ENCODE measurements around the gene OSBPL2. TPM values are rescaled to one million over a fixed set of nuclear protein-coding genes. Genes with fewer than 3 reads are reported as not detected.

The OSBPL2 gene
- total RNA-seq, 2 experiments from 2014 or later = 17.2 to 40.0 TPM

DNA sequence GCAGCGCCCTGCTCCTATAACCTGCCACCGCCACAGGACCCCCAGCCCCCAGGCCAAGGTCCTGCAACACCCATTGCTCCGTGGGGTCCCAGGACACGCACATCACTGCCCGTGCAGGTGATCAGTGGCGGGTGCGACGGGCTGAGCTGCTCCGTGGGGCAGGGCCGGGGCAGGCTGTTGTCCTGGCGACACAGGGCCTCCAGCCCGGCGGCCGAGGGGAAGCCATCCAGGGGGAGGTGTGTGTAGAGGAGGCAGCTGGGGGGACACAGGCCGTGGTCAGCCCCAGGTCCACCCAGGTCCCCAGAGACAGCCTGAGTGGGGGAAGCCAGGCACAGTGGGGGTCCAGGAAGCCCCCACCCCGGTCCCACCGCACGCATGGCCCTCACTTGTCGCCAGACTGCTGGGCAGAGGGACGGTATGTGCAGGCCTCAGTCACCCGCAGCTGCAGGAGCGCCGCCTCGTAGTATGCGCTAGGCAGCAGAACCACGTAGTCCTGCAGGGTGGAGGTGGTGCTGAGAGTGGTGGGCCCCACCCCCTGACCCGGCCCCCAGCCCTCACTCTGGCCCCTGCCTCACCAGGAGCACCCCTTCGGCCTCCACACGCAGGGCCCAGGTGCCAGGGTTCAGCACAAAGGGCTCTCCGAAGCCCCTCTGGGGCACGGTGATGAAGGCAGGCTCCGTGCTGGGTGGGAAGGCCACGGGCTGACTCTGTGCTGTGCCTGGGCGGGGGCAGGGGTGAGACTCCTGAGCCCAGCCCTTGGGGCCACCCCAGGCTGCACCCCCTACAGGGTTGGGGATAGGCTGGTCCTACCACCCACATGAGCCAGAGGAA, 94.9 kb downstream of the OSBPL2 start:
- H2AFZ ChIP-seq (ENCODE audit: low read length) = no peak overlapping the region
- no peak overlapping the region for H3K4me3 ChIP-seq (ENCODE audit: low read depth, low read length, poor library complexity, severe bottlenecking)
- ChIA-PET POLR2A (no interaction called here), CTCF (ENCODE audit: unreplicated experiment) (no interaction called here)
- intact Hi-C loops (cut with micrococcal nuclease; ENCODE audit: unreplicated experiment) = no loop called here
- no peaks in the 10 kb centered on the region for H3K9me2 ChIP-seq (ENCODE audit: insufficient read depth, low read length)
- H4K20me1 ChIP-seq (ENCODE audit: insufficient read depth, low read length) = no peaks in the 10 kb centered on the region
- peaks cover 28% of the 10 kb centered on the region for H3K4me1 ChIP-seq (ENCODE audit: insufficient read depth, low read length, poor library complexity, severe bottlenecking)
- no peaks in the 10 kb centered on the region for H3K9me3 ChIP-seq (ENCODE audit: low read length)
- TF ChIP-seq, protein P1, sequence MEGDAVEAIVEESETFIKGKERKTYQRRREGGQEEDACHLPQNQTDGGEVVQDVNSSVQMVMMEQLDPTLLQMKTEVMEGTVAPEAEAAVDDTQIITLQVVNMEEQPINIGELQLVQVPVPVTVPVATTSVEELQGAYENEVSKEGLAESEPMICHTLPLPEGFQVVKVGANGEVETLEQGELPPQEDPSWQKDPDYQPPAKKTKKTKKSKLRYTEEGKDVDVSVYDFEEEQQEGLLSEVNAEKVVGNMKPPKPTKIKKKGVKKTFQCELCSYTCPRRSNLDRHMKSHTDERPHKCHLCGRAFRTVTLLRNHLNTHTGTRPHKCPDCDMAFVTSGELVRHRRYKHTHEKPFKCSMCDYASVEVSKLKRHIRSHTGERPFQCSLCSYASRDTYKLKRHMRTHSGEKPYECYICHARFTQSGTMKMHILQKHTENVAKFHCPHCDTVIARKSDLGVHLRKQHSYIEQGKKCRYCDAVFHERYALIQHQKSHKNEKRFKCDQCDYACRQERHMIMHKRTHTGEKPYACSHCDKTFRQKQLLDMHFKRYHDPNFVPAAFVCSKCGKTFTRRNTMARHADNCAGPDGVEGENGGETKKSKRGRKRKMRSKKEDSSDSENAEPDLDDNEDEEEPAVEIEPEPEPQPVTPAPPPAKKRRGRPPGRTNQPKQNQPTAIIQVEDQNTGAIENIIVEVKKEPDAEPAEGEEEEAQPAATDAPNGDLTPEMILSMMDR (conservative IDR thresholded peaks at IDR 0.05; ENCODE audit: low read length) = no peak
- no peak for DNase-seq (ENCODE audit: low spot score)
- BruUV-seq (replicated peaks) = no TSS peak
- no peaks in the 10 kb centered on the region for H3K79me2 ChIP-seq (ENCODE audit: insufficient read depth, low read depth, low read length)
- no peak overlapping the region for H3K4me2 ChIP-seq (ENCODE audit: low read length)
- peaks cover 40% of the 10 kb centered on the region for H3K36me3 ChIP-seq (ENCODE audit: insufficient read depth, low read length)
- no peak overlapping the region for H3K27ac ChIP-seq (ENCODE audit: low read depth, low read length, poor library complexity, severe bottlenecking)

DNA sequence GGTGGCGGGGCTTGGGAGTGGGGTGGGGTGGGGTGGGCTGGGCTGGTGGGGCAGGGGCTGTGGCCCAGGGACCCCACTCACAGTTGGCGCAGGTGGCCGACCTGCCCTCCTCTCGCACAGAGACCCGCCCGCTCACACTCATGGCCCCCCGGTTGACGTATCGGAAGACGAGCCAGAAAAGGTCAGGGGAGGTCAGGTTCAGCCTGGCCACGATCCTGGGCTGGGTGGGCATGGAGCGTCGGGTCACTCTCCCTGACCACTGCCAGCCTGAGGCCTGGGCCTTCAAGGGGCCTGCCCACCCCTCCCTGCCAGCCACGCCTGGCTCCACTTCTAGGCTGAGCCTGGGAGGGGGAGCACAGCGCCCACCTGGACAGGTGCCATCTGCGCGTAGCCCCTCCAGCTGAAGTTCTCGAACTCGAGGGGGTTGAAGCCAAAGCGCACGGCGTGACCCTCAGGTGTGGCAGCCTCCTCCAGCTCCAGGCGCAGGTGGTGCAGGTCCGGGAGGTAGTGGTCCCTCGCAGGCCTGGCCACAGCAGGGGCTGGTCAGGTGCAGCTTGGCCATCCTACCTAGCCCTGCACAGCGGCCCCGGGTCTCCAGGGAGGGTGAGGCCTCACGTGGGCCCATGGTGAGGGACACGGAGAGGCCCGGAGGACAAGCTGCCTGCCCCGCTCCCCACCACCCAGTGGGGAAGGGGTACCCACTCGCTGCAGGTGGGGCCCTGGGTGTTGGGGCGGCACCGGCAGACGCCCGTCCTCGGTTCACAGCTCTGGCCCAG, 95.7 kb downstream of the OSBPL2 start:
- ChIA-PET CTCF (ENCODE audit: unreplicated experiment) (no interaction called here), POLR2A (no interaction called here)
- H3K79me2 ChIP-seq (ENCODE audit: insufficient read depth, low read depth, low read length) = no peaks in the 10 kb centered on the region
- H3K4me2 ChIP-seq (ENCODE audit: low read length) = no peak overlapping the region
- no peaks in the 10 kb centered on the region for H3K9me2 ChIP-seq (ENCODE audit: insufficient read depth, low read length)
- intact Hi-C loops (cut with micrococcal nuclease; ENCODE audit: unreplicated experiment) = no loop called here
- no peaks in the 10 kb centered on the region for H3K9me3 ChIP-seq (ENCODE audit: low read length)
- no peak overlapping the region for H2AFZ ChIP-seq (ENCODE audit: low read length)
- H3K27ac ChIP-seq (ENCODE audit: low read depth, low read length, poor library complexity, severe bottlenecking) = no peak overlapping the region
- peaks cover 35% of the 10 kb centered on the region for H3K36me3 ChIP-seq (ENCODE audit: insufficient read depth, low read length)
- TF ChIP-seq EZH2phosphoT487 (IDR thresholded peaks at IDR 0.05; ENCODE audit: borderline replicate concordance, low read depth, low read length) = no peak
- TF ChIP-seq, protein P1 (conservative IDR thresholded peaks at IDR 0.05; ENCODE audit: low read length) = no peak
- no peak for DNase-seq (ENCODE audit: low spot score)
- no peaks in the 10 kb centered on the region for H4K20me1 ChIP-seq (ENCODE audit: insufficient read depth, low read length)
- BruUV-seq (replicated peaks) = no TSS peak
- H3K4me3 ChIP-seq (ENCODE audit: low read depth, low read length, poor library complexity, severe bottlenecking) = no peak overlapping the region
- H3K4me1 ChIP-seq (ENCODE audit: insufficient read depth, low read length, poor library complexity, severe bottlenecking) = peaks cover 36% of the 10 kb centered on the region

DNA sequence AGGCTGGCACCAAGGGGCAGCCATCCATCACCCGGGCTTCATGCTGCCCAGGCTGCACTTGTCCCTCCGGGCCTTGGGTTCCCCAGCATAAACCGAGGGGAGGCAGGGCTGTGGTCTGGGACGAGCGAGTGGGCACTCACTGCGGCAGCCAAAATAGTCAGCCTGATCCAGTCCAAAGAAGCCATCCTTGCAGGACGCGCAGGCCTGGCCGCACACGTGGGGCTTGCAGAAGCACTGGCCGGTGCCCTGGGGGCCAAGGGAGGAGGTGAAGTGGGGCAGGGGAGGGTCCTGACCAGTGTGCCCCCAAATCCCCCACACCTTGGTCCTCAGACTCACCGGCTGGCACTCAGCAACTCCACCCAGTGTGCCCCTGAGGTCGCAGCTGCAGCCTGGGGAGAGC, 96.6 kb downstream of the OSBPL2 start:
- H4K20me1 ChIP-seq (ENCODE audit: insufficient read depth, low read length) = no peaks in the 10 kb centered on the region
- intact Hi-C loops (cut with micrococcal nuclease; ENCODE audit: unreplicated experiment) = loop anchor here (5.0 kb wide), 2 partner anchors 52 to 272 kb away; partner anchors contain the start of gene RPS21

More for the DNA sequence above, 96.6 kb downstream of the OSBPL2 start:
- peaks cover 34% of the 10 kb centered on the region for H3K36me3 ChIP-seq (ENCODE audit: insufficient read depth, low read length)
- no peaks in the 10 kb centered on the region for H3K79me2 ChIP-seq (ENCODE audit: insufficient read depth, low read depth, low read length)
- H3K4me2 ChIP-seq (ENCODE audit: low read length) = no peak overlapping the region
- BruUV-seq (replicated peaks) = no TSS peak
- ChIA-PET POLR2A (no interaction called here), CTCF (ENCODE audit: unreplicated experiment) (no interaction called here)
- no peaks in the 10 kb centered on the region for H3K9me2 ChIP-seq (ENCODE audit: insufficient read depth, low read length)
- H2AFZ ChIP-seq (ENCODE audit: low read length) = no peak overlapping the region
- H3K27ac ChIP-seq (ENCODE audit: low read depth, low read length, poor library complexity, severe bottlenecking) = no peak overlapping the region
- no peak for DNase-seq (ENCODE audit: low spot score)
- TF ChIP-seq, protein P1 (conservative IDR thresholded peaks at IDR 0.05; ENCODE audit: low read length) = no peak
- TF ChIP-seq EZH2phosphoT487 (IDR thresholded peaks at IDR 0.05; ENCODE audit: borderline replicate concordance, low read depth, low read length) = no peak
- peaks cover 44% of the 10 kb centered on the region for H3K4me1 ChIP-seq (ENCODE audit: insufficient read depth, low read length, poor library complexity, severe bottlenecking)
- H3K4me3 ChIP-seq (ENCODE audit: low read depth, low read length, poor library complexity, severe bottlenecking) = no peak overlapping the region
- no peaks in the 10 kb centered on the region for H3K9me3 ChIP-seq (ENCODE audit: low read length)

Measured in OCI-LY7 (cell line).